Fibroblast of lung (primary cell): ENCODE measurements around the gene WWTR1. TPM values are rescaled to one million over a fixed set of nuclear protein-coding genes. Genes with fewer than 3 reads are reported as not detected.

ENCODE experiments used
- DNase-seq, 2 donors: peaks; one replicate each; pipeline versions ENCODE4 v3.0.0 to v3.0.0-alpha.2; 2010; ENCODE audit warnings: low read depth in 2 of 2
- H2AFZ ChIP-seq: 2 replicates; pipeline ENCODE4 v1.5.1; 2012; ENCODE audit warnings: low read length, control low read depth, inconsistent platforms
- H3K27ac ChIP-seq: 2 replicates; pipeline ENCODE4 v1.5.1; 2011; ENCODE audit warnings: low read length, control low read depth; ENCODE audit not compliant: insufficient read depth
- H3K27me3 ChIP-seq: 2 replicates; pipeline ENCODE4 v1.5.1; 2011; ENCODE audit warnings: mild to moderate bottlenecking, low read length; ENCODE audit not compliant: control insufficient read depth, insufficient read depth
- H3K36me3 ChIP-seq: 2 replicates; pipeline ENCODE4 v1.5.1; 2011; ENCODE audit warnings: low read length; ENCODE audit not compliant: control insufficient read depth, insufficient read depth
- H3K4me1 ChIP-seq: 2 replicates; pipeline ENCODE4 v1.5.1; 2011; ENCODE audit warnings: low read length; ENCODE audit not compliant: control insufficient read depth, insufficient read depth; ENCODE audit errors: extremely low read depth
- H3K4me2 ChIP-seq: 2 replicates; pipeline ENCODE4 v1.5.1; 2011; ENCODE audit warnings: low read length, control low read depth; ENCODE audit not compliant: insufficient read depth; ENCODE audit errors: extremely low read depth
- H3K4me3 ChIP-seq, 4 experiments: fragments of 200-600 bp in 1 of 4; sonication (generic) in 1 of 4; replicated peaks in 1 of 4; 2 replicates each; pipeline ENCODE4 v1.5.1; 2011 to 2016; ENCODE audit warnings: low read length in 4 of 4, low read depth in 3 of 4, mild to moderate bottlenecking in 3 of 4, control low read depth in 2 of 4, inconsistent platforms in 1 of 4, mixed read lengths in 1 of 4; ENCODE audit not compliant: insufficient read depth in 1 of 4; ENCODE audit errors: control extremely low read depth in 1 of 4
- H3K79me2 ChIP-seq: 2 replicates; pipeline ENCODE4 v1.5.1; 2012; ENCODE audit warnings: mild to moderate bottlenecking, low read length, inconsistent platforms; ENCODE audit not compliant: control insufficient read depth, insufficient read depth
- H3K9ac ChIP-seq: 2 replicates; pipeline ENCODE4 v1.5.1; 2011; ENCODE audit warnings: mild to moderate bottlenecking, low read length, control low read depth; ENCODE audit not compliant: insufficient read depth
- H3K9me3 ChIP-seq: 2 replicates; pipeline ENCODE4 v1.5.1; 2012; ENCODE audit warnings: low read depth, low read length; ENCODE audit not compliant: control insufficient read depth, insufficient read depth
- H4K20me1 ChIP-seq: 2 replicates; pipeline ENCODE4 v1.5.1; 2011; ENCODE audit warnings: low read length; ENCODE audit not compliant: control insufficient read depth, insufficient read depth; ENCODE audit errors: extremely low read depth
- EZH2 ChIP-seq: IDR thresholded peaks from 2 replicates; pipeline ENCODE4 v1.5.1; 2012; ENCODE audit warnings: low read length, control low read depth, mild to moderate bottlenecking; ENCODE audit errors: missing control alignments
- polyA minus RNA-seq: library from RNA; depleted of rRNA, polyadenylated mRNA; stranded (reverse); fragments of >200 nt; gene quantifications from 2 replicates; pipeline ENCODE4 v1.2.3, GENCODE V29; 2011; ENCODE audit warnings: low replicate concordance
- polyA plus RNA-seq, 2 donors: library from polyadenylated mRNA; depleted of rRNA in 1 of 2; stranded (reverse) in 1 of 2; unstranded in 1 of 2; fragments of >200 nt; gene quantifications; 2 replicates each; pipeline ENCODE4 v1.2.1, GENCODE V29; 2011 to 2012; ENCODE audit warnings: missing spikeins in 1 of 2
- total RNA-seq: library from RNA; depleted of rRNA; stranded (reverse); fragments of >200 nt; gene quantifications from 2 replicates; pipeline ENCODE4 v1.2.1, GENCODE V29; 2014
- TF ChIP-seq, protein P1 (sequence below), 2 donors: IDR thresholded peaks in 1 of 2; conservative IDR thresholded peaks in 1 of 2; 1 replicate in 1 of 2; 2 replicates in 1 of 2; pipeline ENCODE4 v1.5.1; 2011 to 2012; ENCODE audit warnings: low read length in 2 of 2, control low read depth in 1 of 2, inconsistent platforms in 1 of 2, low read depth in 1 of 2, mild to moderate bottlenecking in 1 of 2

WWTR1 gene
- total RNA-seq (13.7 and 14.1 TPM in 2 replicates), polyA plus RNA-seq (71.5 and 89.4 TPM in 2 replicates), polyA minus RNA-seq (124 and 139 TPM in 2 replicates)
- polyA plus RNA-seq (2012), result 42.5 and 44.5 TPM in 2 replicates

DNA sequence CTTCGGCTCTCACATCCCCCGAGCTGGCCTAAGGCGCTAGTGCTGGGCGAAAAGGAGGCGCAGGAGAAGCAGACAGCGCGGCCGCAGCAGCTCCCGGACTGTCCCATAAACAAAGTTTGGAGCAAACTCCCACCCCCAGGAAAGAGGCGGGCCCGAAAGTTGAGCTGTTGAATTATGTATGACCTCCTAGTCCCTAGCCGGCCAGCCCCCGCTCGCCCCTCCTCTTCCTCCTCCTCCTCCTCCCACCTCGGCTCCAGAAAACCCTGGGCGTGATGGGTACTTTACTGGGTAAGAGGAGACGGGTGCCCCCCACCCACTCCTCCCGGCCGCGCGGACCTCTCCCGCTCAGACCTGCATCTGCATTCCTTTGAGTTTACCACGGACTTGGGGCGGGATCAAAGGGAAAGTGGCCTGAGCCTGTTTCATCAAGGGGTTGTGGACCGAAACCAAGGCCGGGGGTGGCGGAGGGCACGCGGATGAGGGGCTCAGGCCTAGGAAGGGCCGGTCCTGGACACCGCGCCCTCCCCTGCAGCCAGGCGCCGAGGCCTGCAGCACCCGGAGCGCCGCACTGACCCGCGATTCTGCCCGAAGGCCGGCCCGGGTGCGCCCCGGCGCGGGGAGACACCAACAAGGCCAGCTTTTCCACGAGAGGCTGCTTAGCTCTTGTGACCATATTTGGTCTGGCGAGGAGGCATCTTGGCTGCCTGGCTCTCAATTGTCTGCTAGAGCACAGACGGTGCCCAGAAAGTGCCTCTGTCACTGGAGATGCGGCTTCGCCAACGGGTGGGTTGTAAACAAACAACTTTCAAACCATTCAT lies at the start of gene WWTR1:
Gene WWTR1, minus strand, starts transcription at position 100 of the 818 bp plus-strand sequence. CDS start 719 bp downstream, outside the sequence.
- Histone ChIP-seq H3K27me3 (no peaks in the 10 kb centered on the region), H3K79me2 (peaks cover 37% of the 10 kb centered on the region), H3K4me3 (peak within 1 kb of the TSS; percentile 44 to 89 (median 74)), H3K9ac (peak within 1 kb of the TSS; percentile 82), H3K9me3 (no peaks in the 10 kb centered on the region), H3K27ac (peak within 1 kb of the TSS; percentile 93), H3K4me2 (peak within 1 kb of the TSS; percentile 95), H3K4me1 (peaks cover 9% of the 10 kb centered on the region), H3K36me3 (no peaks in the 10 kb centered on the region), H4K20me1 (no peaks in the 10 kb centered on the region), H2AFZ (peak within 1 kb of the TSS; percentile 38)
- TF ChIP-seq, protein P1, sequence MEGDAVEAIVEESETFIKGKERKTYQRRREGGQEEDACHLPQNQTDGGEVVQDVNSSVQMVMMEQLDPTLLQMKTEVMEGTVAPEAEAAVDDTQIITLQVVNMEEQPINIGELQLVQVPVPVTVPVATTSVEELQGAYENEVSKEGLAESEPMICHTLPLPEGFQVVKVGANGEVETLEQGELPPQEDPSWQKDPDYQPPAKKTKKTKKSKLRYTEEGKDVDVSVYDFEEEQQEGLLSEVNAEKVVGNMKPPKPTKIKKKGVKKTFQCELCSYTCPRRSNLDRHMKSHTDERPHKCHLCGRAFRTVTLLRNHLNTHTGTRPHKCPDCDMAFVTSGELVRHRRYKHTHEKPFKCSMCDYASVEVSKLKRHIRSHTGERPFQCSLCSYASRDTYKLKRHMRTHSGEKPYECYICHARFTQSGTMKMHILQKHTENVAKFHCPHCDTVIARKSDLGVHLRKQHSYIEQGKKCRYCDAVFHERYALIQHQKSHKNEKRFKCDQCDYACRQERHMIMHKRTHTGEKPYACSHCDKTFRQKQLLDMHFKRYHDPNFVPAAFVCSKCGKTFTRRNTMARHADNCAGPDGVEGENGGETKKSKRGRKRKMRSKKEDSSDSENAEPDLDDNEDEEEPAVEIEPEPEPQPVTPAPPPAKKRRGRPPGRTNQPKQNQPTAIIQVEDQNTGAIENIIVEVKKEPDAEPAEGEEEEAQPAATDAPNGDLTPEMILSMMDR (conservative IDR thresholded peaks at IDR 0.05 in 1 of 2, IDR thresholded peaks at IDR 0.05 in 1 of 2; ENCODE audit: low read depth in 1 of 2, low read length in 2 of 2), result peak; percentile 18 to 32
- no peak for TF ChIP-seq EZH2
- DNase-seq, result peak; percentile 95 to 97

DNA sequence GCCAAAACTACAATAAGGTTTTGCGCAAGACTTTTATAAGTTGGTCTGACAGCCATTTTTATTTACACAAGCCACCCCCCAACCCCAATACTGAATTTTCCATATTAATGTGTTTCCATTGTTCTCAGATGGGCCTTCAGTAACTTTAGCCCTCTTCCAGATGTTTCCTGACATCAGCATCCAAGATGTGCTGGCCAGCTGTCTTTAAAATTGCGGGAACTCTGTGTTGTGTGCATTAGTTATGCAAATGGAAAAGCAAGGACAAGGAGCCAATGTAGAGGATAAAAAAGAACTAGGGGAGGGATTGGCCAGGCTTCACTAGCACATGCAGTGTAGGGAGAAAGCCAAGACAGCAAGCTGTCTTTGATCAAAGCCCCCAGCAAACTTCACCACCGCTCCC lies 49.1 kb upstream of the WWTR1 start:
- TF ChIP-seq, protein P1 (conservative IDR thresholded peaks at IDR 0.05 in 1 of 2, IDR thresholded peaks at IDR 0.05 in 1 of 2; ENCODE audit: low read depth in 1 of 2, low read length in 2 of 2), result no peak
- no peak for TF ChIP-seq EZH2
- Histone ChIP-seq H3K4me3 (no peak overlapping the region), H3K27ac (no peak overlapping the region), H3K79me2 (no peaks in the 10 kb centered on the region), H2AFZ (no peak overlapping the region), H3K4me1 (peaks cover 6% of the 10 kb centered on the region), H4K20me1 (no peaks in the 10 kb centered on the region), H3K4me2 (no peak overlapping the region), H3K27me3 (no peaks in the 10 kb centered on the region), H3K36me3 (no peaks in the 10 kb centered on the region), H3K9ac (no peak overlapping the region), H3K9me3 (no peaks in the 10 kb centered on the region)
- peak; percentile 5 to 86 for DNase-seq

DNA sequence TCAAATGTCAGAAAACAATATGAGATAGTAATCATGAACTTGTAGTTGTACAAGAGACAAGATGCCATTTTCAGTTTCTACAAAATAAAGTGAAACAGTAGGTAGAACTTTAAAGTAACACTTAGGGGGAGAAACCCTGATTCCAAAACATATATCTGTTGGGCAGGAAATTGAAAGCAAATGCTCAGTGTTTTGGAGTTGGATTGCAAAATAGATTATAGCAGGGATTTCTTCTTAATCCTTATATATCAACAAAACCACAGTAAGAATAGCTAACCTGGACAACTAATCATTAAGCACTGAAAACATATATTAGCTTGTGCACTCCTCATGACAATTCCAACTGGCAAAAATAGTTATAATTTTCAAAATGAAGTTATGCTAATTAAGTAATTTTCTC lies 47.6 kb upstream of the WWTR1 start:
- Histone ChIP-seq H3K79me2 (no peaks in the 10 kb centered on the region), H3K36me3 (no peaks in the 10 kb centered on the region), H3K4me2 (no peak overlapping the region), H3K27ac (no peak overlapping the region), H3K9ac (no peak overlapping the region), H3K4me1 (peaks cover 6% of the 10 kb centered on the region), H3K9me3 (no peaks in the 10 kb centered on the region), H4K20me1 (no peaks in the 10 kb centered on the region), H3K27me3 (no peaks in the 10 kb centered on the region), H2AFZ (no peak overlapping the region), H3K4me3 (no peak overlapping the region)
- TF ChIP-seq EZH2, result no peak
- TF ChIP-seq, protein P1 (conservative IDR thresholded peaks at IDR 0.05 in 1 of 2, IDR thresholded peaks at IDR 0.05 in 1 of 2; ENCODE audit: low read depth in 1 of 2, low read length in 2 of 2), result no peak
- no peak for DNase-seq
